22Rv1 (cell line): ENCODE results near the gene NCKAP1.

ENCODE experiments used
- ZFX ChIP-seq: fragments of 450-650 bp; IDR thresholded peaks from 2 replicates; pipeline ENCODE4 v1.6.1; 2017; ENCODE audit warnings: antibody characterized with exemption, borderline replicate concordance
- TF ChIP-seq, protein P1 (sequence below): fragments of 450-650 bp; IDR thresholded peaks from 2 replicates; pipeline ENCODE4 v1.5.1; 2017; ENCODE audit warnings: mild to moderate bottlenecking

- TF ChIP-seq, protein P1, sequence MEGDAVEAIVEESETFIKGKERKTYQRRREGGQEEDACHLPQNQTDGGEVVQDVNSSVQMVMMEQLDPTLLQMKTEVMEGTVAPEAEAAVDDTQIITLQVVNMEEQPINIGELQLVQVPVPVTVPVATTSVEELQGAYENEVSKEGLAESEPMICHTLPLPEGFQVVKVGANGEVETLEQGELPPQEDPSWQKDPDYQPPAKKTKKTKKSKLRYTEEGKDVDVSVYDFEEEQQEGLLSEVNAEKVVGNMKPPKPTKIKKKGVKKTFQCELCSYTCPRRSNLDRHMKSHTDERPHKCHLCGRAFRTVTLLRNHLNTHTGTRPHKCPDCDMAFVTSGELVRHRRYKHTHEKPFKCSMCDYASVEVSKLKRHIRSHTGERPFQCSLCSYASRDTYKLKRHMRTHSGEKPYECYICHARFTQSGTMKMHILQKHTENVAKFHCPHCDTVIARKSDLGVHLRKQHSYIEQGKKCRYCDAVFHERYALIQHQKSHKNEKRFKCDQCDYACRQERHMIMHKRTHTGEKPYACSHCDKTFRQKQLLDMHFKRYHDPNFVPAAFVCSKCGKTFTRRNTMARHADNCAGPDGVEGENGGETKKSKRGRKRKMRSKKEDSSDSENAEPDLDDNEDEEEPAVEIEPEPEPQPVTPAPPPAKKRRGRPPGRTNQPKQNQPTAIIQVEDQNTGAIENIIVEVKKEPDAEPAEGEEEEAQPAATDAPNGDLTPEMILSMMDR: no peak
- no peak for TF ChIP-seq ZFX
Observed at GRCh38 chr2:182860858-182861257, 177.4 kb downstream of the NCKAP1 start.
